ENCODE measurements around the gene OTOR.

OTOR gene, protein sequence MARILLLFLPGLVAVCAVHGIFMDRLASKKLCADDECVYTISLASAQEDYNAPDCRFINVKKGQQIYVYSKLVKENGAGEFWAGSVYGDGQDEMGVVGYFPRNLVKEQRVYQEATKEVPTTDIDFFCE

DNA sequence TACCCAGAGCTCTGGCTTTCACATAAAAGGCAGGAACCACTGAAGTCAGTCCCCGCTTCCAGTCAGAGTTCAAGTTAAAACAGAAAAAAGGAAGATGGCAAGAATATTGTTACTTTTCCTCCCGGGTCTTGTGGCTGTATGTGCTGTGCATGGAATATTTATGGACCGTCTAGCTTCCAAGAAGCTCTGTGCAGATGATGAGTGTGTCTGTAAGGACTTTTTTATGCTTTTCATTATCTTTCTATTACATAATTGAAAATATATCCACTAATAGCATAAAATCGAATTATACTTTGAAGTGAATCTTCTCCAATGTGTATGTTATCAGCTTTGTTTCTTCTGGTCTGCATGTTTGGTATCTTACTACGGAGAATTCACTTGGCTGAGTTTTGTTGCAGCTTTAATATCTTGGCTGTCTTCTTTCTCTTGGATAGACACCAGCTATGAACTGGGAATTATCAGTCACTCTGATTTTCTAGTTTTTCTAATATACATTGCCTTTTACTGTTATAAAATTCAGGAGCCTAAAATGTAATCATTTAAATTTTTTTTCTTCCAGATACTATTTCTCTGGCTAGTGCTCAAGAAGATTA, at the start of gene OTOR:
Gene OTOR, plus strand, starts transcription at position 51 of the 593 bp plus-strand sequence. Its CDS starts 44 bp downstream, at position 95.
- Mint-ChIP-seq H3K9me3 (no peaks in the 10 kb centered on the region), H3K36me3 (ENCODE audit: low read depth) (no peaks in the 10 kb centered on the region), H3K4me3 (no peak within 1 kb of the TSS), H3K27ac (no peak within 1 kb of the TSS), H3K27me3 (peaks cover 25% of the 10 kb centered on the region), H3K4me1 (ENCODE audit: low read depth) (no peaks in the 10 kb centered on the region)
- intact Hi-C loops (cut with micrococcal nuclease): no loop called here

GRCh38 chr20:16699293-16699692, 48.9 kb upstream of the OTOR start:
- Mint-ChIP-seq H3K27ac (no peak overlapping the region), H3K27me3 (peaks cover 1% of the 10 kb centered on the region), H3K4me3 (no peak overlapping the region), H3K9me3 (no peaks in the 10 kb centered on the region), H3K36me3 (ENCODE audit: low read depth) (no peaks in the 10 kb centered on the region), H3K4me1 (ENCODE audit: low read depth) (no peaks in the 10 kb centered on the region)
- intact Hi-C loops (cut with micrococcal nuclease): no loop called here

- H3K27ac Mint-ChIP-seq: no peak overlapping the region
- no peak overlapping the region for H3K4me3 Mint-ChIP-seq
- H3K4me1 Mint-ChIP-seq (ENCODE audit: low read depth): no peaks in the 10 kb centered on the region
- peaks cover 1% of the 10 kb centered on the region for H3K27me3 Mint-ChIP-seq
- intact Hi-C loops (cut with micrococcal nuclease): no loop called here
- H3K36me3 Mint-ChIP-seq (ENCODE audit: low read depth): no peaks in the 10 kb centered on the region
- H3K9me3 Mint-ChIP-seq: peaks cover 16% of the 10 kb centered on the region
These were observed 46.9 kb upstream of the OTOR start for GRCh38 chr20:16701296-16701695.

GRCh38 chr20:16703570-16703969, 44.6 kb upstream of the OTOR start:
- H3K27ac Mint-ChIP-seq: no peak overlapping the region
- no peak overlapping the region for H3K4me3 Mint-ChIP-seq
- no peaks in the 10 kb centered on the region for H3K36me3 Mint-ChIP-seq (ENCODE audit: low read depth)
- peaks cover 25% of the 10 kb centered on the region for H3K9me3 Mint-ChIP-seq
- no peaks in the 10 kb centered on the region for H3K4me1 Mint-ChIP-seq (ENCODE audit: low read depth)
- H3K27me3 Mint-ChIP-seq: peaks cover 3% of the 10 kb centered on the region
- intact Hi-C loops (cut with micrococcal nuclease): no loop called here

GRCh38 chr20:16707674-16708073, 40.5 kb upstream of the OTOR start:
- H3K9me3 Mint-ChIP-seq: peaks cover 25% of the 10 kb centered on the region
- intact Hi-C loops (cut with micrococcal nuclease): no loop called here
- peaks cover 3% of the 10 kb centered on the region for H3K27me3 Mint-ChIP-seq

DNA sequence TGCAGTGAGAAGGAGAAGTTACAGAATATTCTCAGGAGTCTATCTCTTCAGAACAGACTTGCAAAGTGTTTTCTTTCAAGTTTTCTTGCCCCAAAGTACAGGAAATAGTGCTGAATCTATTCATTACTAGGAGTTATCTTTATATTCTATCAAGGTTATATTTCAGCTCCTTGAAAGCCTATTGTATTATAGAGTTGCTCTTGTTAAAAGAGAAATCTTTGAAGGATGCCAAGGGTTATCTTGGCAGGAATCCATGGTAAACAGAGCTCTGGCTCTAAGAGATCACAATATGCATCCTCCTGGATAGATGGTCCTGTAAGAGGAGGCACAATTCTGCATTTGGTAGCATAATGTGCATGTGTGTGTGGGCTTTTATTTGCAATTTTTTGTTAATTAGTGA, 39.6 kb upstream of the OTOR start:
- Mint-ChIP-seq H3K27me3 (peaks cover 2% of the 10 kb centered on the region), H3K4me1 (ENCODE audit: low read depth) (peaks cover 11% of the 10 kb centered on the region), H3K4me3 (no peak overlapping the region), H3K9me3 (peaks cover 25% of the 10 kb centered on the region), H3K36me3 (ENCODE audit: low read depth) (no peaks in the 10 kb centered on the region), H3K27ac (no peak overlapping the region)
- intact Hi-C loops (cut with micrococcal nuclease): no loop called here

More at GRCh38 chr20:16707674-16708073, 40.5 kb upstream of the OTOR start:
- Mint-ChIP-seq H3K27ac (no peak overlapping the region), H3K36me3 (ENCODE audit: low read depth) (no peaks in the 10 kb centered on the region), H3K4me1 (ENCODE audit: low read depth) (peaks cover 11% of the 10 kb centered on the region), H3K4me3 (no peak overlapping the region)

- peaks cover 11% of the 10 kb centered on the region for H3K4me1 Mint-ChIP-seq (ENCODE audit: low read depth)
- peaks cover 25% of the 10 kb centered on the region for H3K9me3 Mint-ChIP-seq
- H3K27me3 Mint-ChIP-seq: peaks cover 2% of the 10 kb centered on the region
- no peak overlapping the region for H3K27ac Mint-ChIP-seq
- H3K36me3 Mint-ChIP-seq (ENCODE audit: low read depth): no peaks in the 10 kb centered on the region
- intact Hi-C loops (cut with micrococcal nuclease): no loop called here
- no peak overlapping the region for H3K4me3 Mint-ChIP-seq
These were observed 39.1 kb upstream of the OTOR start for GRCh38 chr20:16709017-16709416.

DNA sequence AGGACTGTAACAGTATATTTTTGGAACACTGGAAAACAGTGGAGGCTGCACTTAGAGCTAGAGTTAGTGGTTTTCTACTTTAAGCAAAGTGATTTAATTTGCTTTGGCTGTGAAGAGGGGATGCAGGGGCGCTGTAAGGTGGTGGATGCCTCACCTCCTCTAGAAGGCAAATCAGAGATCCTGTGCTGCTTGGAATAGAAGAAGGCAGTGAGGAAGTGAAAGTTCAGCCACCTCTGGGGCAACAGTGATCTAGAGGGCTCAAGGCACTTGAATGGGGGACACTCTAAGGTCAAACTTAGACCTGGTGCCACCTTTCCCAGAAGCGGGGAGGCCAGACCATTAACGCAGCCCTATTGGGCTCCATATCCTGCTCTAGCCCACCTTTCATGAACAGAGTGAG, 37.4 kb upstream of the OTOR start:
- intact Hi-C loops (cut with micrococcal nuclease): no loop called here
- H3K4me3 Mint-ChIP-seq: no peak overlapping the region
- no peaks in the 10 kb centered on the region for H3K36me3 Mint-ChIP-seq (ENCODE audit: low read depth)

DNA sequence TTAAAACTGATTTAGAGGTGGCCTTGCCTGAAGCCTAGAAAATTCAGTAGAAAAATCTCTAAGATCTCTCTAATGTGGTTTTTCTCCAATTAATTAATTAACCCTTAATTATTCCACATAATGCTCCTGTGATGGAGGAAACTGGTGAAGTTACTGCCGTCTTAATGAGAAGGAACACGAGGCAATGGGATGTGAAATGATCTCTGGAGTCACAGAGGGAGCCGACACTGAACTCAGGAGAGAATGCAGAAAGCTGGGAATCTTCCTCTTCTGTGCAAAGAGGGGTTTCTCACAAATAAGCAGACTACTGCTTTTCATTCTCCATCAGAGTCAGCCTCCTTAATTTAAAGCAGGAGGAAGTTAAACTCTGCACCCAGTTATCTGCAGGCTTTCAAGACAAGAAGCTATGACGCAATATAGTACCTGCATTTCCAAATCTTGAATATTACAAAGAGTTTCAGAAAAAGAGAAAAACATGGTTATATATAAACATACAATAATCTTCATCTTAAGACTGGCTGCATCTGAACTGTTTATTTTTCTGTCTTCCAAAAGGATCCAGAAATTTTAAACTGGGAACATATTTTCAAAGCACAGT, 36.4 kb upstream of the OTOR start:
- Mint-ChIP-seq H3K36me3 (ENCODE audit: low read depth) (no peaks in the 10 kb centered on the region), H3K27ac (no peak overlapping the region), H3K4me3 (no peak overlapping the region), H3K27me3 (peaks cover 8% of the 10 kb centered on the region), H3K9me3 (peaks cover 4% of the 10 kb centered on the region), H3K4me1 (ENCODE audit: low read depth) (peaks cover 11% of the 10 kb centered on the region)
- intact Hi-C loops (cut with micrococcal nuclease): no loop called here

More for the DNA sequence above, 37.4 kb upstream of the OTOR start:
- Mint-ChIP-seq H3K9me3 (peaks cover 14% of the 10 kb centered on the region), H3K27ac (no peak overlapping the region), H3K4me1 (ENCODE audit: low read depth) (peaks cover 11% of the 10 kb centered on the region), H3K27me3 (peaks cover 3% of the 10 kb centered on the region)

DNA sequence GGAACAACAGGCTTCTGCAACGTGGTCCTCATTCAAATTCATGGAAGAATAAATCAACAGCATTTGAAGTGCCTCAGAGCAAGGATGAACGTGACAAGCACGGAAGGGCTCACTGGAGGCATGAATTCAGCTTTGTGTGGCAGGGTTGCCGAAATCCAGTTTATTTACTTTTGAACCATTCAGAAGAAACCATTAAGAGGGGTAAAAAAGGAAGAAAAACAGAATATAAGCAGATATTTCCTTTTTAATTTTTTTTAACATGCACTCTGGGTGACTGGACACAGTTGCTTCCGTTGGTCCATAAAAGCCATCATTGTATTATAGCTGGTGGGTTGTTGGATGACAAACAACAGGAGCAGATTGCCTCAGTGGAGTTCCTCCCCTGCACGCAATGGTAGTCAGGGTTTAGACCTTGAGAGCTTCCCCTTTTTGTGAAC, 35.6 kb upstream of the OTOR start:
- intact Hi-C loops (cut with micrococcal nuclease): no loop called here
- Mint-ChIP-seq H3K4me1 (ENCODE audit: low read depth) (peaks cover 11% of the 10 kb centered on the region), H3K4me3 (no peak overlapping the region), H3K27ac (no peak overlapping the region), H3K27me3 (peaks cover 8% of the 10 kb centered on the region), H3K9me3 (no peaks in the 10 kb centered on the region), H3K36me3 (ENCODE audit: low read depth) (no peaks in the 10 kb centered on the region)

DNA sequence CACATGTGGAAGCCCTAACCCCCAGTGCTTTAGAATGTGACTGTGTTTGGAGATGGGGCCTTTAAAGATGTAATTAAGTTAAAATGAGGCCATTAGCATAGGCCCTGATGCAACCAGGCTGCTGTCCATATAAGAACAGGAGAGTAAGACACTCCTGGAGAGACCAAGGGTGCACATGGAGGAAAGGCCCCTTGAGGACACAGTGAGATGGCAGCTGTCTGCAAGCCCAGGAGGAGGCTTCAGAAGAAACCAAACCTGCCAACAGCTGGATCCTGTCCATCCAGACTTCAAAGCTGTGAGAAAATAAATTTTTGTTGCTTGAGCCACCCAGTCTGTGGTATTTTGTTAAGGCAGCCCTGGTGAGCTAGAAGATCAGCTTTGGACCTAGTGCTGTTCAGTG, 35.1 kb upstream of the OTOR start:
- no peaks in the 10 kb centered on the region for H3K36me3 Mint-ChIP-seq (ENCODE audit: low read depth)
- H3K4me1 Mint-ChIP-seq (ENCODE audit: low read depth): peaks cover 11% of the 10 kb centered on the region
- no peak overlapping the region for H3K4me3 Mint-ChIP-seq
- no peaks in the 10 kb centered on the region for H3K9me3 Mint-ChIP-seq
- intact Hi-C loops (cut with micrococcal nuclease): no loop called here
- H3K27me3 Mint-ChIP-seq: peaks cover 10% of the 10 kb centered on the region
- H3K27ac Mint-ChIP-seq: no peak overlapping the region

- intact Hi-C loops (cut with micrococcal nuclease): no loop called here
- H3K9me3 Mint-ChIP-seq: no peaks in the 10 kb centered on the region
- no peak overlapping the region for H3K27ac Mint-ChIP-seq
- H3K27me3 Mint-ChIP-seq: peaks cover 17% of the 10 kb centered on the region
- no peak overlapping the region for H3K4me3 Mint-ChIP-seq
- H3K4me1 Mint-ChIP-seq (ENCODE audit: low read depth): peaks cover 11% of the 10 kb centered on the region
- no peaks in the 10 kb centered on the region for H3K36me3 Mint-ChIP-seq (ENCODE audit: low read depth)
These were observed 33.9 kb upstream of the OTOR start for GRCh38 chr20:16714242-16714641.

DNA sequence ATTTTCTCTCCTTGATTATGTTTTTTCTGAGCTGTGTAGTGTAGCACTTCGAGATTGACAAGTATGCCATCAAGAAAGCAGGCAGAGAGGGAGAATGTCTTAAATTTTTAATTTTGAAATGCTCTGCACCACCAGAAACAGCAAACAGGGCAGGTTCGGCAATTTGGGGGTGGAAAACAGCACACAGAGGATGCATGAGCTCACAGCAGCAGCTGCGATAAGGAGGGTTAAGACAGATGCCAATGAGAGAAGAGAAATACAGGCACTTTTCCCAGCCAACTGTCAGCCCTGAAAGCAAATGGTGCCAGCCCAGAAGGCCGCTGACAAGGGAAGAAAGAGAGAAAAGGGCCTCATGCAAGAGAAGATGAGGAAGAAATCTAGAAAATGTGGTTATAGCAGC, 33.4 kb upstream of the OTOR start:
- peaks cover 17% of the 10 kb centered on the region for H3K27me3 Mint-ChIP-seq
- intact Hi-C loops (cut with micrococcal nuclease): no loop called here
- no peaks in the 10 kb centered on the region for H3K36me3 Mint-ChIP-seq (ENCODE audit: low read depth)
- H3K4me1 Mint-ChIP-seq (ENCODE audit: low read depth): peaks cover 11% of the 10 kb centered on the region
- H3K4me3 Mint-ChIP-seq: no peak overlapping the region
- H3K27ac Mint-ChIP-seq: no peak overlapping the region
- H3K9me3 Mint-ChIP-seq: no peaks in the 10 kb centered on the region

GRCh38 chr20:16719421-16719820, 28.7 kb upstream of the OTOR start:
- Mint-ChIP-seq H3K27ac (no peak overlapping the region), H3K4me3 (no peak overlapping the region), H3K4me1 (ENCODE audit: low read depth) (peaks cover 8% of the 10 kb centered on the region), H3K36me3 (ENCODE audit: low read depth) (no peaks in the 10 kb centered on the region), H3K9me3 (no peaks in the 10 kb centered on the region), H3K27me3 (peaks cover 28% of the 10 kb centered on the region)
- intact Hi-C loops (cut with micrococcal nuclease): no loop called here

Data from dendritic cell treated with granulocyte-macrophage colony-stimulating factor and Interleukin-4, amounts not matched to agents 40 ng/mL and 50 ng/mL, for 4 days (primary cell).